Neural progenitor cell (in vitro differentiated cells): ENCODE data around the gene DVL1. TPM values are rescaled to one million over a fixed set of nuclear protein-coding genes. Genes with fewer than 3 reads are reported as not detected.

Experiments
- DNase-seq: peaks from one replicate; pipeline ENCODE4 v3.0.0-alpha.2; 2016; ENCODE audit warnings: low spot score
- H2AFZ ChIP-seq: fragments of 200-600 bp; sonication (generic); replicated peaks from 2 replicates; pipeline ENCODE4 v1.6.1; 2016; ENCODE audit warnings: antibody characterized with exemption
- H3F3A ChIP-seq: fragments of 200-600 bp; sonication (generic); 2 replicates; pipeline ENCODE4 v1.6.1; 2016; ENCODE audit warnings: antibody characterized with exemption, low read depth
- H3K27ac ChIP-seq: fragments of 200-600 bp; sonication (generic); 2 replicates; pipeline ENCODE4 v1.5.1; 2016; ENCODE audit warnings: mild to moderate bottlenecking
- H3K27me3 ChIP-seq: fragments of 200-600 bp; sonication (generic); 2 replicates; pipeline ENCODE4 v1.6.1; 2016; ENCODE audit warnings: mild to moderate bottlenecking, moderate library complexity
- H3K36me3 ChIP-seq: fragments of 200-600 bp; sonication (generic); 2 replicates; pipeline ENCODE4 v1.5.1; 2016
- H3K4me1 ChIP-seq: fragments of 200-600 bp; sonication (generic); 2 replicates; pipeline ENCODE4 v1.6.1; 2016; ENCODE audit warnings: mixed run types
- H3K4me2 ChIP-seq: fragments of 200-600 bp; sonication (generic); 2 replicates; pipeline ENCODE4 v1.6.1; 2016
- H3K4me3 ChIP-seq: fragments of 200-600 bp; sonication (generic); 2 replicates; pipeline ENCODE4 v1.5.1; 2016
- H3K79me2 ChIP-seq: fragments of 200-600 bp; sonication (generic); 2 replicates; pipeline ENCODE4 v1.6.1; 2016; ENCODE audit warnings: low read depth
- H3K9ac ChIP-seq: fragments of 200-600 bp; sonication (generic); 2 replicates; pipeline ENCODE4 v1.6.1; 2016
- H3K9me3 ChIP-seq: fragments of 200-600 bp; sonication (generic); 2 replicates; pipeline ENCODE4 v1.5.1; 2016; ENCODE audit warnings: low read depth
- H4K20me1 ChIP-seq: fragments of 200-600 bp; sonication (generic); 2 replicates; pipeline ENCODE4 v1.6.1; 2016; ENCODE audit warnings: low read depth
- H3K27ac Mint-ChIP-seq: 3 replicates; pipeline ENCODE4 v1.8.0; 2021; ENCODE audit warnings: mixed read lengths
- H3K27me3 Mint-ChIP-seq: 2 replicates; pipeline ENCODE4 v1.8.0; 2022; ENCODE audit warnings: low read depth, mild to moderate bottlenecking, inconsistent platforms, moderate library complexity, mixed read lengths; ENCODE audit not compliant: insufficient read depth
- H3K36me3 Mint-ChIP-seq: 3 replicates; pipeline ENCODE4 v1.8.0; 2021; ENCODE audit warnings: mixed read lengths
- H3K4me1 Mint-ChIP-seq: 3 replicates; pipeline ENCODE4 v1.8.0; 2021; ENCODE audit warnings: mixed read lengths
- H3K4me3 Mint-ChIP-seq: 3 replicates; pipeline ENCODE4 v1.8.0; 2021; ENCODE audit warnings: mild to moderate bottlenecking, moderate library complexity, mixed read lengths
- H3K9me3 Mint-ChIP-seq: 3 replicates; pipeline ENCODE4 v1.8.0; 2020; ENCODE audit warnings: mixed read lengths
- EZH2 ChIP-seq: fragments of 200-600 bp; sonication (generic); IDR thresholded peaks from 2 replicates; pipeline ENCODE4 v1.6.1; 2017; ENCODE audit warnings: antibody characterized with exemption, mild to moderate bottlenecking, moderate library complexity
- EZH2phosphoT487 ChIP-seq: fragments of 200-600 bp; sonication (generic); IDR thresholded peaks from 2 replicates; pipeline ENCODE4 v1.6.1; 2017; ENCODE audit warnings: antibody characterized with exemption
- total RNA-seq: library from RNA; depleted of rRNA; stranded (reverse); fragments of >200 nt; gene quantifications from 2 replicates; pipeline ENCODE4 v1.2.3, GENCODE V29; 2015; ENCODE audit warnings: low replicate concordance
- TF ChIP-seq, protein P1 (sequence below): fragments of 200-600 bp; sonication (generic); IDR thresholded peaks from 2 replicates; pipeline ENCODE4 v1.5.1; 2017; ENCODE audit warnings: antibody characterized with exemption, mild to moderate bottlenecking

Gene DVL1
- total RNA-seq, 1 donor from 2014 or later, result 14.5 TPM

DNA sequence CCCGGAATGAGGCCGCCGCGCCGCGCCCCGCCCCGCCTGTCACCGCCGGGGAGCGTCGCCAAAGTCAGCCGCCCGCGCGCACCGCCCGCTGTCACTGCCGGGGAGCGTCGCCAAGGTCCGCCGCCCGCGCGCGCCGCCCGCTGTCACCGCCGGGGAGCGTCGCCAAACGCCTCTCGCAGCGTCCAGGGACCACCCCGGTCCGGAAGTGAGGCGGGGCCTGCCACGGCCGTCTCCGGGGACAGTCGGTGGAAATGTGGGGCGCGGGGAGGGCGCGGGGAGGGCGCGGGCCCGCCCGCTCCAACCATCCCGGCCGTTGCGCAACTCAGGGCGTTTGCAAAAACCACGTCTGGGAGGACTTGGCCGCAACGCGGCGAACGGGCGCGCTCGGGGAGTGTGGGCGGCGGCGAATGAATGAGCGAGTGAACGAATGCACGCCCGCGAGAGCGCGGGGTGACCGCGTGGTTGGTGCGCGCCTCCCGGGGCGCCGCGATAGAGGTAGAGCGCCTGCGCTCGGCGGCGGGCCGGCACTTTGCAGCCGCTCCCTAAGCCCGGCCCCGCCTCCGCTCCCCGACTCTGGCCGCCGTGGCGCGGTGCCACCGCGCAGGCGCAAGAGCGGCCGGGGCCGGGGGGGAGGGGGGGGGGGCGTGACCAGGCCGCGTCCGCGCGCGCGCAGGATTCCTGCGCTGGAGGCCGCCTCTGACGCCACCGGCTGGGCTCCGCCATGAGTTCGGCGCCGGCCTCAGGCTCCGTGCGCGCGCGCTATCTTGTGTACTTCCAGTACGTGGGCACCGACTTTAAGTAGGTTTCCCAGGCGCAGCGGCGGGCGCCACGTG is 41.1 kb downstream of the DVL1 start, which contains the start of the genes ACAP3 and PUSL1:
Gene ACAP3, minus strand, starts transcription at position 8 of the 833 bp plus-strand sequence. CDS start 115 bp downstream, outside the sequence.
Gene PUSL1, plus strand, starts transcription at position 675 of the 833 bp plus-strand sequence. Its CDS starts 47 bp downstream, at position 722.
- Histone ChIP-seq H4K20me1 (peaks cover 51% of the 10 kb centered on the region), H3K4me3 (peak within 1 kb of the TSS; percentile 71), H3K79me2 (peaks cover 5% of the 10 kb centered on the region), H3K36me3 (no peaks in the 10 kb centered on the region), H3K9me3 (no peaks in the 10 kb centered on the region), H3K4me2 (peak within 1 kb of the TSS; percentile 100), H3F3A (peaks cover 24% of the 10 kb centered on the region), H3K9ac (peak within 1 kb of the TSS; percentile 44), H3K27me3 (peaks cover 10% of the 10 kb centered on the region), H3K27ac (no peak within 1 kb of the TSS), H3K4me1 (peaks cover 37% of the 10 kb centered on the region), H2AFZ (peak within 1 kb of the TSS; percentile 64)
- peak within 1 kb of the TSS; percentile 94 for H3K4me3 Mint-ChIP-seq
- H3K4me1 Mint-ChIP-seq, result peaks cover 18% of the 10 kb centered on the region
- no peaks in the 10 kb centered on the region for H3K9me3 Mint-ChIP-seq
- peak; percentile 96 for DNase-seq
- H3K36me3 Mint-ChIP-seq, result no peaks in the 10 kb centered on the region
- no peak within 1 kb of the TSS for H3K27ac Mint-ChIP-seq
- peaks cover 4% of the 10 kb centered on the region for H3K27me3 Mint-ChIP-seq
- TF ChIP-seq, protein P1, sequence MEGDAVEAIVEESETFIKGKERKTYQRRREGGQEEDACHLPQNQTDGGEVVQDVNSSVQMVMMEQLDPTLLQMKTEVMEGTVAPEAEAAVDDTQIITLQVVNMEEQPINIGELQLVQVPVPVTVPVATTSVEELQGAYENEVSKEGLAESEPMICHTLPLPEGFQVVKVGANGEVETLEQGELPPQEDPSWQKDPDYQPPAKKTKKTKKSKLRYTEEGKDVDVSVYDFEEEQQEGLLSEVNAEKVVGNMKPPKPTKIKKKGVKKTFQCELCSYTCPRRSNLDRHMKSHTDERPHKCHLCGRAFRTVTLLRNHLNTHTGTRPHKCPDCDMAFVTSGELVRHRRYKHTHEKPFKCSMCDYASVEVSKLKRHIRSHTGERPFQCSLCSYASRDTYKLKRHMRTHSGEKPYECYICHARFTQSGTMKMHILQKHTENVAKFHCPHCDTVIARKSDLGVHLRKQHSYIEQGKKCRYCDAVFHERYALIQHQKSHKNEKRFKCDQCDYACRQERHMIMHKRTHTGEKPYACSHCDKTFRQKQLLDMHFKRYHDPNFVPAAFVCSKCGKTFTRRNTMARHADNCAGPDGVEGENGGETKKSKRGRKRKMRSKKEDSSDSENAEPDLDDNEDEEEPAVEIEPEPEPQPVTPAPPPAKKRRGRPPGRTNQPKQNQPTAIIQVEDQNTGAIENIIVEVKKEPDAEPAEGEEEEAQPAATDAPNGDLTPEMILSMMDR, result no peak
- TF ChIP-seq EZH2, result no peak
- no peak for TF ChIP-seq EZH2phosphoT487

DNA sequence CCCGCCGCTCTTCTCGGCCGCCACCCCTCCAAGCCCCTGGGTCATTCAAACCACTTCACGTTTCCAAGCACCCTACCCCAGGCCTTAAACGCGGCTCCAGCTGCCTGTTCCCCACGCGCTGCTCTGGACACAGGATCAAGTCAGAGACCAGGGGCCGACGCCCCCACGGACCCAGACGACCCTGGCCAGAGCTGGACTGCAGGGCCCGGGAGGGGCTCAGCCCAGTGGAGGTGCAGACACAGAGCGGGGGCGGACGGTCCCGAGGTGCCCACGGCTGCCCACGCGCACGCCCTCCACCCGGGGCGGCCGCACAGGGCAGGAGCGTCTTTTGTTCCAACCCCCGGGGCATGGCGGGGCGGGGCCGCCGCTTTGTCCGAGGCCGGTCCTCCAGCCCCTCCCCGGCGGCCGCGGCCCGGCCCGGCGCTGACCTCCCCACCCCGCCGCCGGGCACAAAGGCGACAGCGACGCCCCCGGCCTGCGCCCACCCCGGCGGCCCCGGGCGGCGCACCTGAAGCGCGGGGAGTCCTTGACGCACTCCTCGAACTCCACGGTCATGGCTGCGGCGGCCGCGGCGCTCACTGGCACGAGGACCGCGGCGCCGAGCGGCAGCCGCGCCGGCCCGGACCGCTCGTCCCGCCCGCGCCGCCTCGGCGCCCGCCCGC is 41.8 kb downstream of the DVL1 start:
- no peaks in the 10 kb centered on the region for H3K9me3 ChIP-seq
- peak overlapping the region; percentile 71 for H3K4me3 ChIP-seq
- Mint-ChIP-seq H3K27me3 (peaks cover 4% of the 10 kb centered on the region), H3K36me3 (no peaks in the 10 kb centered on the region), H3K27ac (no peak overlapping the region), H3K9me3 (no peaks in the 10 kb centered on the region), H3K4me1 (peaks cover 18% of the 10 kb centered on the region), H3K4me3 (peak overlapping the region; percentile 94)
- H4K20me1 ChIP-seq, result peaks cover 46% of the 10 kb centered on the region
- no peak overlapping the region for H3K27ac ChIP-seq
- no peaks in the 10 kb centered on the region for H3K36me3 ChIP-seq
- peak; percentile 76 for DNase-seq
- TF ChIP-seq EZH2 (no peak), EZH2phosphoT487 (no peak)
- peaks cover 10% of the 10 kb centered on the region for H3K27me3 ChIP-seq
- H3F3A ChIP-seq, result peaks cover 24% of the 10 kb centered on the region
- H3K4me1 ChIP-seq, result peaks cover 37% of the 10 kb centered on the region
- no peak overlapping the region for H3K9ac ChIP-seq
- H3K79me2 ChIP-seq, result peaks cover 5% of the 10 kb centered on the region
- H2AFZ ChIP-seq, result no peak overlapping the region
- peak overlapping the region; percentile 100 for H3K4me2 ChIP-seq

DNA sequence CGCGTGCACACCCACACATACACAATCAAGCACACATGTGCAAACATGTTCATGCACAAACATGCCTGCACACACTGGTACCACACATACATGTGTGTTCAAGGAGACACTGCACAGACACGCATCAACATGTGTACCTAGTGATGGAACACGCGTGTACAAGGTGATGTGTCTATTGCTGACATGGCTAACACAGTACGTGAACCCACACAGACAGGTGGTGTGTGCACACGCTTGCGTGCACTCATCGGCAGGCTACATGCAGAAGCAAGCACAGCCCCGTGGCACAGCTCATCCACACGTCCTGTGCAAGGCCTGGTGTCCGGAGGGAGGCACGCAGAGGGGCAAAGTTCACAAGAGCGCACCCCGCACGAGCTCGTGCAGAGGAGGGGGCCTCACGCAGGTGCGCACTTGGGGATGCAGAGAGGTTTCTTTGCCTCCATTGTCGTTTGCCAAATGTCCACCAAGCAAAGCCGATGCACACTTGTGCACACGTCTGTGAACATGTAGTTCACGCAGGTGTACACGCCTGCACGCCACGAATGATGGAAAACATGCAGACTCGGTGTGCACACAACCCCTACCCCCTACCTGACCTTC is 42.5 kb downstream of the DVL1 start:
- Histone ChIP-seq H3K27me3 (peaks cover 10% of the 10 kb centered on the region), H3K4me1 (peaks cover 37% of the 10 kb centered on the region), H3K36me3 (no peaks in the 10 kb centered on the region), H3F3A (peaks cover 24% of the 10 kb centered on the region), H3K4me2 (peak overlapping the region; percentile 100), H3K9me3 (no peaks in the 10 kb centered on the region), H3K4me3 (peak overlapping the region; percentile 71), H3K27ac (no peak overlapping the region), H2AFZ (no peak overlapping the region), H3K79me2 (peaks cover 5% of the 10 kb centered on the region), H4K20me1 (peaks cover 51% of the 10 kb centered on the region), H3K9ac (no peak overlapping the region)
- no peaks in the 10 kb centered on the region for H3K9me3 Mint-ChIP-seq
- H3K4me3 Mint-ChIP-seq, result peak overlapping the region; percentile 94
- no peak overlapping the region for H3K27ac Mint-ChIP-seq
- DNase-seq, result no peak
- no peaks in the 10 kb centered on the region for H3K36me3 Mint-ChIP-seq
- H3K27me3 Mint-ChIP-seq, result peaks cover 4% of the 10 kb centered on the region
- TF ChIP-seq EZH2phosphoT487, result no peak
- no peak for TF ChIP-seq EZH2
- TF ChIP-seq, protein P1, result no peak
- H3K4me1 Mint-ChIP-seq, result peaks cover 18% of the 10 kb centered on the region
